Loucy (cell line): Measurements from ENCODE around the gene BHMT.

Experiments used
- EZH2phosphoT487 ChIP-seq: fragments of 200-600 bp; IDR thresholded peaks from 2 replicates; pipeline ENCODE4 v1.6.1; 2018; ENCODE audit warnings: antibody characterized with exemption, mild to moderate bottlenecking, moderate library complexity, borderline replicate concordance
- TF ChIP-seq, protein P1 (sequence below): fragments of 200-600 bp; sonication (generic); conservative IDR thresholded peaks from 2 replicates; pipeline ENCODE4 v1.5.1; 2014; ENCODE audit warnings: mild to moderate bottlenecking, antibody characterized with exemption, low read length

DNA sequence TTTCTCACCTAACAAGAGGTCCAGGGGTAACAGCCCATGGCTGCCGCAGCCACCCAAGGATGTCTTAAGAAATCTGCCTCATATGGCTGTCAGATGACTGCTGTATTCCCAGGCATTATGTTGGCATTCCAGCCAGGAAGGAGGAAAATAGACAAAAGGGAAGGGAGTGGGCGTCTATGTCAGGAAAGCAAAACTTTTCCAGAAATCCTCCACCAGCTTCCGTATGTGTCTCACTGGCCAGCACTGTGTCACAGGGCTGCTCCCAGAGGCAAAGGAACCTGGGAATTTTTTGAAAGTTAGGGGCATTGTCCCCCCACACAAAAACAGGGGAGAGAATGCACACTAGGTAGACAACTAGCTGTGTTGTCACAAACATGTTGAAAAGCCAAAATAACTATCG is 34.8 kb upstream of the BHMT start:
- TF ChIP-seq, protein P1, sequence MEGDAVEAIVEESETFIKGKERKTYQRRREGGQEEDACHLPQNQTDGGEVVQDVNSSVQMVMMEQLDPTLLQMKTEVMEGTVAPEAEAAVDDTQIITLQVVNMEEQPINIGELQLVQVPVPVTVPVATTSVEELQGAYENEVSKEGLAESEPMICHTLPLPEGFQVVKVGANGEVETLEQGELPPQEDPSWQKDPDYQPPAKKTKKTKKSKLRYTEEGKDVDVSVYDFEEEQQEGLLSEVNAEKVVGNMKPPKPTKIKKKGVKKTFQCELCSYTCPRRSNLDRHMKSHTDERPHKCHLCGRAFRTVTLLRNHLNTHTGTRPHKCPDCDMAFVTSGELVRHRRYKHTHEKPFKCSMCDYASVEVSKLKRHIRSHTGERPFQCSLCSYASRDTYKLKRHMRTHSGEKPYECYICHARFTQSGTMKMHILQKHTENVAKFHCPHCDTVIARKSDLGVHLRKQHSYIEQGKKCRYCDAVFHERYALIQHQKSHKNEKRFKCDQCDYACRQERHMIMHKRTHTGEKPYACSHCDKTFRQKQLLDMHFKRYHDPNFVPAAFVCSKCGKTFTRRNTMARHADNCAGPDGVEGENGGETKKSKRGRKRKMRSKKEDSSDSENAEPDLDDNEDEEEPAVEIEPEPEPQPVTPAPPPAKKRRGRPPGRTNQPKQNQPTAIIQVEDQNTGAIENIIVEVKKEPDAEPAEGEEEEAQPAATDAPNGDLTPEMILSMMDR: no peak
- TF ChIP-seq EZH2phosphoT487: no peak
